Gastrocnemius medialis (tissue), 4 donors: ENCODE measurements around the gene CREBRF.

Experiments
- POLR2A ChIP-seq, 2 donors: fragments of 450-650 bp; IDR thresholded peaks; one replicate each; pipeline ENCODE4 v1.6.1; 2017; ENCODE audit warnings: antibody characterized with exemption in 2 of 2, mild to moderate bottlenecking in 2 of 2, moderate library complexity in 2 of 2
- TF ChIP-seq, protein P1 (sequence below), 5 experiments: fragments of 450-650 bp in 3 of 5; fragments of 200-600 bp in 2 of 5; sonication (generic) in 2 of 5; IDR thresholded peaks in 4 of 5; conservative IDR thresholded peaks in 1 of 5; 1 replicate in 4 of 5; 2 replicates in 1 of 5; pipeline ENCODE4 v1.5.1; 2016 to 2019; ENCODE audit warnings: antibody characterized with exemption in 5 of 5, mild to moderate bottlenecking in 3 of 5, moderate library complexity in 3 of 5

DNA sequence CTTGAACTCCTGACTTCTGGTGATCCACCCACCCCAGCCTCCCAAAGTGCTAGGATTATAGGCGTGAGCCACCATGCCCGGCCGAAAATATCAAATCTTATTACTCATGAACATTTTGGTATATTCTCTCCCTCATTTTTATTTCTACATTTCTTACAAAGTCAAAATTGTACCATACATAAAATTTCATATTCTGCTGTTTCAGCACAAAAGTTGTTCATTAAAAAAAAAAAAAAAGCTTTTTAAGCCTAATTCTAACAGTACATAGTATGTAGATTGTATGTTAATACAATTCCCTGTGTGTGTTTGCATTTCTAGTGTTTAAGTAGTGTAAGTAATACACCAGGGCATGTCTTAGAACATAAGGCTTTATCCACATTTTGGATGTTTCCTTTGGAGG lies 103.1 kb downstream of the CREBRF start:
- TF ChIP-seq, protein P1, sequence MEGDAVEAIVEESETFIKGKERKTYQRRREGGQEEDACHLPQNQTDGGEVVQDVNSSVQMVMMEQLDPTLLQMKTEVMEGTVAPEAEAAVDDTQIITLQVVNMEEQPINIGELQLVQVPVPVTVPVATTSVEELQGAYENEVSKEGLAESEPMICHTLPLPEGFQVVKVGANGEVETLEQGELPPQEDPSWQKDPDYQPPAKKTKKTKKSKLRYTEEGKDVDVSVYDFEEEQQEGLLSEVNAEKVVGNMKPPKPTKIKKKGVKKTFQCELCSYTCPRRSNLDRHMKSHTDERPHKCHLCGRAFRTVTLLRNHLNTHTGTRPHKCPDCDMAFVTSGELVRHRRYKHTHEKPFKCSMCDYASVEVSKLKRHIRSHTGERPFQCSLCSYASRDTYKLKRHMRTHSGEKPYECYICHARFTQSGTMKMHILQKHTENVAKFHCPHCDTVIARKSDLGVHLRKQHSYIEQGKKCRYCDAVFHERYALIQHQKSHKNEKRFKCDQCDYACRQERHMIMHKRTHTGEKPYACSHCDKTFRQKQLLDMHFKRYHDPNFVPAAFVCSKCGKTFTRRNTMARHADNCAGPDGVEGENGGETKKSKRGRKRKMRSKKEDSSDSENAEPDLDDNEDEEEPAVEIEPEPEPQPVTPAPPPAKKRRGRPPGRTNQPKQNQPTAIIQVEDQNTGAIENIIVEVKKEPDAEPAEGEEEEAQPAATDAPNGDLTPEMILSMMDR (IDR thresholded peaks at IDR 0.05 in 4 of 5, conservative IDR thresholded peaks at IDR 0.05 in 1 of 5) = no peak
- TF ChIP-seq POLR2A (IDR thresholded peaks at IDR 0.05) = no peak
